Keratinocyte (primary cell): Measurements from ENCODE around the gene GNLY. TPM values are rescaled to one million over a fixed set of nuclear protein-coding genes. Genes with fewer than 3 reads are reported as not detected.

Experiments
- DNase-seq: peaks from one replicate; pipeline ENCODE4 v3.0.0-alpha.2; 2011; ENCODE audit warnings: low read depth, missing footprints, low spot score
- FAIRE-seq: peaks from 2 replicates; lab custom pipeline; 2011; peaks lifted over from hg19 to GRCh38; lab: Jason Lieb, UNC
- H2AFZ ChIP-seq: 2 replicates; pipeline ENCODE4 v1.6.0; 2012; ENCODE audit warnings: low read length, control low read depth, inconsistent platforms; ENCODE audit not compliant: control insufficient read depth
- H3K27ac ChIP-seq: 2 replicates; pipeline ENCODE4 v1.5.1; 2011; ENCODE audit warnings: low read length; ENCODE audit not compliant: control insufficient read depth, insufficient read depth
- H3K27me3 ChIP-seq: 3 replicates; pipeline ENCODE4 v1.6.0; 2011; ENCODE audit warnings: low read length; ENCODE audit not compliant: control insufficient read depth, insufficient read depth; ENCODE audit errors: extremely low read depth
- H3K36me3 ChIP-seq, 2 experiments: 2 replicates in 1 of 2; 3 replicates in 1 of 2; pipeline ENCODE4 v1.5.1; 2011; ENCODE audit warnings: low read length in 2 of 2, mild to moderate bottlenecking in 1 of 2; ENCODE audit not compliant: control insufficient read depth in 2 of 2, insufficient read depth in 2 of 2; ENCODE audit errors: extremely low read depth in 1 of 2
- H3K4me1 ChIP-seq: 3 replicates; pipeline ENCODE4 v1.5.1; 2011; ENCODE audit warnings: low read length; ENCODE audit not compliant: control insufficient read depth, insufficient read depth; ENCODE audit errors: extremely low read depth
- H3K4me2 ChIP-seq: 3 replicates; pipeline ENCODE4 v1.6.0; 2011; ENCODE audit warnings: low read depth, low read length; ENCODE audit not compliant: control insufficient read depth, insufficient read depth; ENCODE audit errors: extremely low read depth
- H3K4me3 ChIP-seq, 3 experiments: fragments of 200-600 bp in 1 of 3; sonication (generic) in 1 of 3; 2 replicates in 2 of 3; 3 replicates in 1 of 3; pipeline ENCODE4 v1.5.1; 2011 to 2016; ENCODE audit warnings: low read length in 3 of 3, mild to moderate bottlenecking in 3 of 3, control low read depth in 2 of 3, inconsistent platforms in 1 of 3, low read depth in 1 of 3, mixed read lengths in 1 of 3, mixed run types in 1 of 3, moderate library complexity in 1 of 3; ENCODE audit not compliant: control insufficient read depth in 2 of 3, insufficient read depth in 2 of 3; ENCODE audit errors: extremely low read depth in 1 of 3
- H3K79me2 ChIP-seq: 2 replicates; pipeline ENCODE4 v1.6.0; 2012; ENCODE audit warnings: low read length; ENCODE audit not compliant: control insufficient read depth, insufficient read depth
- H3K9ac ChIP-seq: 3 replicates; pipeline ENCODE4 v1.6.0; 2011; ENCODE audit warnings: low read length; ENCODE audit not compliant: control insufficient read depth, insufficient read depth; ENCODE audit errors: extremely low read depth
- H3K9me1 ChIP-seq: 3 replicates; pipeline ENCODE4 v1.6.0; 2011; ENCODE audit warnings: low read length; ENCODE audit not compliant: control insufficient read depth, insufficient read depth; ENCODE audit errors: extremely low read depth
- H3K9me3 ChIP-seq: 2 replicates; pipeline ENCODE4 v1.5.1; 2012; ENCODE audit warnings: low read depth, low read length; ENCODE audit not compliant: control insufficient read depth
- H4K20me1 ChIP-seq: 3 replicates; pipeline ENCODE4 v1.6.0; 2011; ENCODE audit warnings: low read length; ENCODE audit not compliant: control insufficient read depth, insufficient read depth; ENCODE audit errors: extremely low read depth
- CTCF ChIP-seq, 3 experiments: IDR thresholded peaks in 1 of 3; conservative IDR thresholded peaks in 1 of 3; optimal IDR thresholded peaks in 1 of 3; 2 replicates in 2 of 3; 3 replicates in 1 of 3; pipeline versions ENCODE3 to v1.5.1; 2011; ENCODE audit warnings: low read length in 3 of 3, mild to moderate bottlenecking in 3 of 3, moderate library complexity in 2 of 3, control low read depth in 1 of 3, inconsistent platforms in 1 of 3; ENCODE audit not compliant: insufficient read depth in 2 of 3; ENCODE audit errors: extremely low read depth in 1 of 3
- EZH2 ChIP-seq: IDR thresholded peaks from one replicate; pipeline ENCODE4 v1.6.1; 2012; ENCODE audit warnings: inconsistent platforms, mild to moderate bottlenecking, low read length, moderate library complexity
- dilution Hi-C: fragments of 300-500 bp; cut with MboI; formaldehyde crosslinking; loops from one replicate; pipeline ENCODE4 v1.7.0; 2020; ENCODE audit warnings: low sequenced_read_pairs; ENCODE audit not compliant: extremely low pct_ligation_motif_present
- polyA plus RNA-seq, 5 experiments: library from polyadenylated mRNA; depleted of rRNA in 3 of 5; stranded (reverse) in 3 of 5; stranded (forward) in 1 of 5; unstranded in 1 of 5; fragments of >200 nt; gene quantifications; 1 replicate in 1 of 5; 2 replicates in 3 of 5; 3 replicates in 1 of 5; pipeline versions ENCODE4 v1.2.1 to v1.2.3, GENCODE V29; 2011 to 2012; ENCODE audit warnings: missing spikeins in 2 of 5, low read depth in 1 of 5, low replicate concordance in 1 of 5

The GNLY gene
- polyA plus RNA-seq, 1 donor (not counting 4 experiments of a cell fraction or from before 2014, with no cell fraction given), result not detected

GRCh38 chr2:85718885-85719492 is 24.8 kb downstream of the GNLY start:
- H3K27me3 ChIP-seq, result peaks cover 5% of the 10 kb centered on the region
- no peak for DNase-seq
- H3K4me3 ChIP-seq, result no peak overlapping the region
- dilution Hi-C loops, result loop anchor here (25.0 kb wide), 1 partner anchor 93 kb away; no protein-coding TSS in a partner anchor
- no peak overlapping the region for H3K9ac ChIP-seq
- no peak for FAIRE-seq
- no peak overlapping the region for H3K27ac ChIP-seq
- no peaks in the 10 kb centered on the region for H3K4me1 ChIP-seq
- no peaks in the 10 kb centered on the region for H3K9me3 ChIP-seq
- TF ChIP-seq EZH2, result no peak
- TF ChIP-seq CTCF (optimal IDR thresholded peaks at IDR 0.05 in 1 of 3, IDR thresholded peaks at IDR 0.05 in 1 of 3, conservative IDR thresholded peaks at IDR 0.05 in 1 of 3; ENCODE audit: extremely low read depth in 1 of 3, insufficient read depth in 2 of 3, low read length in 3 of 3), result no peak
- peaks cover 3% of the 10 kb centered on the region for H4K20me1 ChIP-seq
- no peaks in the 10 kb centered on the region for H3K36me3 ChIP-seq
- H3K4me2 ChIP-seq, result no peak overlapping the region
- H3K9me1 ChIP-seq, result no peaks in the 10 kb centered on the region
- no peaks in the 10 kb centered on the region for H3K79me2 ChIP-seq
- H2AFZ ChIP-seq, result no peak overlapping the region

- TF ChIP-seq EZH2 (no peak), CTCF (optimal IDR thresholded peaks at IDR 0.05 in 1 of 3, IDR thresholded peaks at IDR 0.05 in 1 of 3, conservative IDR thresholded peaks at IDR 0.05 in 1 of 3; ENCODE audit: extremely low read depth in 1 of 3, insufficient read depth in 2 of 3, low read length in 3 of 3) (no peak)
- no peaks in the 10 kb centered on the region for H3K36me3 ChIP-seq
- H3K9me3 ChIP-seq, result no peaks in the 10 kb centered on the region
- H4K20me1 ChIP-seq, result peaks cover 3% of the 10 kb centered on the region
- no peak for FAIRE-seq
- dilution Hi-C loops, result loop anchor here (25.0 kb wide), 1 partner anchor 93 kb away; no protein-coding TSS in a partner anchor
- H3K4me3 ChIP-seq, result no peak overlapping the region
- H3K79me2 ChIP-seq, result no peaks in the 10 kb centered on the region
- DNase-seq, result no peak
- H3K27me3 ChIP-seq, result peaks cover 6% of the 10 kb centered on the region
- H3K27ac ChIP-seq, result no peak overlapping the region
- no peak overlapping the region for H2AFZ ChIP-seq
- no peaks in the 10 kb centered on the region for H3K4me1 ChIP-seq
- H3K9ac ChIP-seq, result no peak overlapping the region
- no peak overlapping the region for H3K4me2 ChIP-seq
- no peaks in the 10 kb centered on the region for H3K9me1 ChIP-seq
Observed at GRCh38 chr2:85719609-85720240, 25.6 kb downstream of the GNLY start.
